HepG2 (cell line): ENCODE data around the gene SAMD10. TPM values are rescaled to one million over a fixed set of nuclear protein-coding genes. Genes with fewer than 3 reads are reported as not detected.

Experiments used
- ATAC-seq: fragments of 200-7000 bp; cut with Tn5 transposase; 3 replicates; pipeline ENCODE4 v1.9.1; 2020; ENCODE audit warnings: mild to moderate bottlenecking, moderate library complexity
- BruUV-seq: library from RNA; stranded (reverse); fragments of 400-500 nt; replicated peaks from 2 replicates; lab custom pipeline; 2021; lab: Mats Ljungman, UMichigan
- CTCF ChIA-PET: fragments of 300-600 bp; formaldehyde crosslinking; extraction: SDS; loops from one replicate; lab custom pipeline; 2021; ENCODE audit warnings: low total read pairs, inconsistent platforms, low intra/inter-chr PET ratio; lab: Yijun Ruan, JAX
- POLR2A ChIA-PET: fragments of 350-600 bp; sonication (Branson Sonifier 250); formaldehyde crosslinking; loops from one replicate; lab custom pipeline; 2020; ENCODE audit warnings: antibody characterized with exemption, inconsistent platforms; lab: Yijun Ruan, JAX
- DNase-seq: peaks from one replicate; pipeline ENCODE4 v3.0.0-alpha.2; 2015; ENCODE audit warnings: low spot score
- FAIRE-seq: peaks from 3 replicates; lab custom pipeline; 2011; peaks lifted over from hg19 to GRCh38; lab: Jason Lieb, UNC
- H2AFZ ChIP-seq: one replicate; pipeline ENCODE4 v1.6.1; 2011; ENCODE audit warnings: low read length, inconsistent platforms
- H3K27ac ChIP-seq: fragments of 300-600 bp; 3 replicates; pipeline ENCODE4 v1.8.0; 2011; ENCODE audit warnings: mixed run types, mild to moderate bottlenecking, mixed read lengths, low read length, inconsistent platforms; ENCODE audit not compliant: insufficient read depth; ENCODE audit errors: extremely low read length
- H3K27me3 ChIP-seq, 2 experiments: fragments of 200-600 bp in 1 of 2; 2 replicates in 1 of 2; 3 replicates in 1 of 2; pipeline versions ENCODE4 v1.6.0 to v1.8.0; 2011; ENCODE audit warnings: low read length in 2 of 2, mild to moderate bottlenecking in 2 of 2, moderate library complexity in 2 of 2, inconsistent platforms in 1 of 2; ENCODE audit not compliant: insufficient read depth in 2 of 2, control insufficient read depth in 1 of 2
- H3K36me3 ChIP-seq, 2 experiments: fragments of 200-600 bp in 1 of 2; replicated peaks in 1 of 2; 2 replicates in 1 of 2; 3 replicates in 1 of 2; pipeline versions ENCODE4 v1.5.1 to v1.8.0; 2011; ENCODE audit warnings: low read length in 2 of 2, inconsistent platforms in 1 of 2; ENCODE audit not compliant: insufficient read depth in 2 of 2, control insufficient read depth in 1 of 2
- H3K4me1 ChIP-seq: 2 replicates; pipeline ENCODE4 v1.5.1; 2012; ENCODE audit warnings: low read length, inconsistent platforms; ENCODE audit not compliant: insufficient read depth
- H3K4me2 ChIP-seq: 2 replicates; pipeline ENCODE4 v1.6.0; 2011; ENCODE audit warnings: low read depth, low read length, inconsistent platforms
- H3K4me3 ChIP-seq, 3 experiments: fragments of 200-600 bp in 1 of 3; sonication (generic), shearing (Covaris generic) in 1 of 3; replicated peaks in 1 of 3; 2 replicates each; pipeline ENCODE4 v1.5.1; 2011 to 2016; ENCODE audit warnings: low read length in 3 of 3, inconsistent platforms in 2 of 3, low read depth in 2 of 3, mild to moderate bottlenecking in 2 of 3, control low read depth in 1 of 3, mixed read lengths in 1 of 3; ENCODE audit not compliant: insufficient read depth in 1 of 3
- H3K79me2 ChIP-seq: one replicate; pipeline ENCODE4 v1.6.1; 2011; ENCODE audit warnings: low read length, inconsistent platforms; ENCODE audit not compliant: insufficient read depth
- H3K9ac ChIP-seq: 2 replicates; pipeline ENCODE4 v1.6.0; 2011; ENCODE audit warnings: mild to moderate bottlenecking, low read depth, low read length, inconsistent platforms; ENCODE audit not compliant: insufficient read depth
- H3K9me3 ChIP-seq: 2 replicates; pipeline ENCODE4 v1.5.1; 2012; ENCODE audit warnings: mild to moderate bottlenecking, low read length
- H4K20me1 ChIP-seq: 2 replicates; pipeline ENCODE4 v1.6.0; 2011; ENCODE audit warnings: inconsistent platforms, mild to moderate bottlenecking, low read length, moderate library complexity; ENCODE audit not compliant: insufficient read depth
- HNRNPL ChIP-seq: fragments of 200-400 bp; formaldehyde crosslinking; IDR thresholded peaks from 2 replicates; pipeline ENCODE4 v1.6.1; 2017; ENCODE audit warnings: mild to moderate bottlenecking, low read depth, low read length
- RARG ChIP-seq: sonication (generic); formaldehyde crosslinking; IDR thresholded peaks from 2 replicates; pipeline ENCODE4 v1.4.0; 2020; ENCODE audit warnings: low read depth, mild to moderate bottlenecking, missing genetic modification reagents
- TAF15 ChIP-seq: fragments of 200-400 bp; formaldehyde crosslinking; IDR thresholded peaks from one replicate; pipeline ENCODE4 v1.6.1; 2018; ENCODE audit warnings: mild to moderate bottlenecking, low read depth, low read length; ENCODE audit not compliant: poor library complexity, severe bottlenecking
- ZMAT5 ChIP-seq: sonication (generic); formaldehyde crosslinking; IDR thresholded peaks from 2 replicates; pipeline ENCODE4 v1.5.0; 2020; ENCODE audit warnings: mild to moderate bottlenecking, low read depth, missing genetic modification reagents, borderline replicate concordance
- ZNF274 ChIP-seq: sonication (generic); formaldehyde crosslinking; IDR thresholded peaks from 2 replicates; pipeline ENCODE4 v1.5.1; 2020; ENCODE audit warnings: mild to moderate bottlenecking, missing genetic modification reagents
- WGBS: methylation state at CpG from one replicate; pipeline ENCODE4 v1.1.6; 2017; ENCODE audit warnings: low lambda C conversion rate; 5-methylcytosine and 5-hydroxymethylcytosine counted together
- in situ Hi-C: cut with HindIII; loops from 2 replicates; pipeline ENCODE4 v1.10.0; 2017; ENCODE audit warnings: low pct_unique_long_range_greater_than_20kb; ENCODE audit not compliant: extremely low pct_ligation_motif_present
- intact Hi-C: fragments of 100-400 bp; cut with micrococcal nuclease; formaldehyde crosslinking; loops from one replicate; pipeline ENCODE4 v1.10.0; 2022; ENCODE audit not compliant: unreplicated experiment
- polyA plus RNA-seq, 8 experiments: library from polyadenylated mRNA; depleted of rRNA in 3 of 8; stranded (reverse) in 7 of 8; unstranded in 1 of 8; fragments of >200 nt; fragmentation: Illumina TruSeq in 4 of 8; extraction: Trizol in 4 of 8; gene quantifications; 2 replicates each; pipeline versions ENCODE4 v1.2.1 to v1.2.3, GENCODE V29; 2011 to 2016; ENCODE audit warnings: low read depth in 4 of 8, missing spikeins in 1 of 8, mixed read lengths in 1 of 8; ENCODE audit not compliant: insufficient read depth in 1 of 8
- total RNA-seq, 5 experiments: library from RNA; depleted of rRNA; stranded (reverse); fragments of >200 nt; fragmentation: Illumina TruSeq; extraction: Trizol; gene quantifications; 2 replicates each; pipeline ENCODE4 v1.2.3, GENCODE V29; 2016; ENCODE audit warnings: low read depth in 1 of 5
- TF ChIP-seq, protein P1 (sequence below): sonication (generic); formaldehyde crosslinking; IDR thresholded peaks from 2 replicates; pipeline ENCODE4; 2020; ENCODE audit warnings: missing genetic modification reagents, mild to moderate bottlenecking, borderline replicate concordance

Gene SAMD10
- total and polyA plus RNA-seq, 2 of the 13 experiments (the other 11 are each of a cell fraction or from before 2014, with no cell fraction given), result 6.1 to 11.0 TPM

DNA sequence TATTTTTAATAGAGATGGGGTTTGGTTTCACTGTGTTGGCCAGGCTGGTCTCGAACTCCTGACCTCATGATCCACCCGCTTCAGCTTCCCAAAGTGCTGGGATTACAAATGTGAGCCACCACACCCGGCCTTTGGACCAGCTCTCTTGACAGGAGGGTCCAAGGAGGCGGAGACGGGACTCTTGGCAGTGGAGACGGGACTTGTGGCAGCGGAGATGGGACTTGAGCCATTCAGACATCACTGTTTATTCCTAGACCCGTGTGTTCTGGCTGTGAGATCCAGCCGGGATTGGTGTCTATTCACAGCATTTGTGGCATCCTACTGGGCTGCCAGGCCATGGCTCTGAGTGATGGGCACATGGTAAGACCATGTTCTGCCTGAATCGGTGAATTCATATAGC is 27.0 kb upstream of the SAMD10 start:
- 96% methylated on average over 10 of the region's 10 CpGs for WGBS
- BruUV-seq, result no TSS peak
- Histone ChIP-seq H3K79me2 (peaks cover 9% of the 10 kb centered on the region), H3K9me3 (no peaks in the 10 kb centered on the region), H2AFZ (no peak overlapping the region), H3K4me3 (no peak overlapping the region), H3K4me1 (no peaks in the 10 kb centered on the region), H3K27ac (no peak overlapping the region), H4K20me1 (no peaks in the 10 kb centered on the region), H3K36me3 (peaks cover 54 to 84% of the 10 kb centered on the region in 2 experiments), H3K27me3 (no peaks in the 10 kb centered on the region), H3K4me2 (no peak overlapping the region), H3K9ac (no peak overlapping the region)
- ATAC-seq (no peak), DNase-seq (no peak), FAIRE-seq (no peak)
- ChIA-PET CTCF (no interaction called here), POLR2A (interaction anchor here (1.2 to 2.0 kb wide), 3 partner anchors 10 to 26 kb away, joined by 3 to 12 read pairs (median 7); partner anchors contain the start of gene PRPF6)
- intact Hi-C loops (no loop called here), in situ Hi-C loops (no loop called here)
- TF ChIP-seq ZNF274 (CRISPR knock-in tag) (0 out of 2 replicates have a peak, but pooled peaks have one; percentile 43), TAF15 (no peak), ZMAT5 (no peak), RARG (CRISPR knock-in tag) (no peak), HNRNPL (no peak)
- TF ChIP-seq, protein P1, sequence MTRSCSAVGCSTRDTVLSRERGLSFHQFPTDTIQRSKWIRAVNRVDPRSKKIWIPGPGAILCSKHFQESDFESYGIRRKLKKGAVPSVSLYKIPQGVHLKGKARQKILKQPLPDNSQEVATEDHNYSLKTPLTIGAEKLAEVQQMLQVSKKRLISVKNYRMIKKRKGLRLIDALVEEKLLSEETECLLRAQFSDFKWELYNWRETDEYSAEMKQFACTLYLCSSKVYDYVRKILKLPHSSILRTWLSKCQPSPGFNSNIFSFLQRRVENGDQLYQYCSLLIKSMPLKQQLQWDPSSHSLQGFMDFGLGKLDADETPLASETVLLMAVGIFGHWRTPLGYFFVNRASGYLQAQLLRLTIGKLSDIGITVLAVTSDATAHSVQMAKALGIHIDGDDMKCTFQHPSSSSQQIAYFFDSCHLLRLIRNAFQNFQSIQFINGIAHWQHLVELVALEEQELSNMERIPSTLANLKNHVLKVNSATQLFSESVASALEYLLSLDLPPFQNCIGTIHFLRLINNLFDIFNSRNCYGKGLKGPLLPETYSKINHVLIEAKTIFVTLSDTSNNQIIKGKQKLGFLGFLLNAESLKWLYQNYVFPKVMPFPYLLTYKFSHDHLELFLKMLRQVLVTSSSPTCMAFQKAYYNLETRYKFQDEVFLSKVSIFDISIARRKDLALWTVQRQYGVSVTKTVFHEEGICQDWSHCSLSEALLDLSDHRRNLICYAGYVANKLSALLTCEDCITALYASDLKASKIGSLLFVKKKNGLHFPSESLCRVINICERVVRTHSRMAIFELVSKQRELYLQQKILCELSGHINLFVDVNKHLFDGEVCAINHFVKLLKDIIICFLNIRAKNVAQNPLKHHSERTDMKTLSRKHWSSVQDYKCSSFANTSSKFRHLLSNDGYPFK, result no peak
